HepG2 (cell line): ENCODE results near the gene HK2. TPM values are rescaled to one million over a fixed set of nuclear protein-coding genes. Genes with fewer than 3 reads are reported as not detected.

ENCODE experiments used
- BCL6 ChIP-seq: IDR thresholded peaks from 2 replicates; pipeline ENCODE4 v1.6.1; 2016; ENCODE audit warnings: missing genetic modification reagents, missing compliant biosample characterization
- ESRRA ChIP-seq: sonication (generic); formaldehyde crosslinking; IDR thresholded peaks from 2 replicates; pipeline ENCODE4 v1.5.1; 2020; ENCODE audit warnings: mild to moderate bottlenecking, low read depth, missing genetic modification reagents
- GZF1 ChIP-seq: sonication (generic); formaldehyde crosslinking; IDR thresholded peaks from 2 replicates; pipeline ENCODE4 v1.5.1; 2020; ENCODE audit warnings: mild to moderate bottlenecking, missing genetic modification reagents
- MTA1 ChIP-seq: sonication (generic); formaldehyde crosslinking; IDR thresholded peaks from 2 replicates; pipeline ENCODE4 v1.4.0; 2020; ENCODE audit warnings: missing genetic modification reagents, mild to moderate bottlenecking, borderline replicate concordance
- MYC ChIP-seq: sonication (generic); formaldehyde crosslinking; IDR thresholded peaks from 2 replicates; pipeline ENCODE4 v1.9.0; 2021; ENCODE audit warnings: missing genetic modification reagents, borderline replicate concordance
- THYN1 ChIP-seq: sonication (generic); formaldehyde crosslinking; IDR thresholded peaks from 2 replicates; pipeline ENCODE4 v1.8.1; 2023; ENCODE audit warnings: low read depth, mild to moderate bottlenecking, moderate library complexity, missing genetic modification reagents, borderline replicate concordance
- XRCC5 ChIP-seq: fragments of 200-400 bp; formaldehyde crosslinking; optimal IDR thresholded peaks from 2 replicates; pipeline ENCODE3; 2017; ENCODE audit warnings: mild to moderate bottlenecking, low read length
- ZBTB7A ChIP-seq: sonication (generic); formaldehyde crosslinking; IDR thresholded peaks from 2 replicates; pipeline ENCODE4 v1.8.0; 2022; ENCODE audit warnings: mild to moderate bottlenecking, missing genetic modification reagents
- ZNF292 ChIP-seq: sonication (generic); formaldehyde crosslinking; IDR thresholded peaks from 2 replicates; pipeline ENCODE4 v1.8.1; 2022; ENCODE audit warnings: mild to moderate bottlenecking, low read depth, missing genetic modification reagents, borderline replicate concordance
- ZNF317 ChIP-seq: sonication (generic); formaldehyde crosslinking; IDR thresholded peaks from 2 replicates; pipeline ENCODE4 v1.5.0; 2020; ENCODE audit warnings: mild to moderate bottlenecking, missing genetic modification reagents
- polyA plus RNA-seq, 8 experiments: library from polyadenylated mRNA; depleted of rRNA in 3 of 8; stranded (reverse) in 7 of 8; unstranded in 1 of 8; fragments of >200 nt; fragmentation: Illumina TruSeq in 4 of 8; extraction: Trizol in 4 of 8; gene quantifications; 2 replicates each; pipeline versions ENCODE4 v1.2.1 to v1.2.3, GENCODE V29; 2011 to 2016; ENCODE audit warnings: low read depth in 4 of 8, missing spikeins in 1 of 8, mixed read lengths in 1 of 8; ENCODE audit not compliant: insufficient read depth in 1 of 8
- total RNA-seq, 5 experiments: library from RNA; depleted of rRNA; stranded (reverse); fragments of >200 nt; fragmentation: Illumina TruSeq; extraction: Trizol; gene quantifications; 2 replicates each; pipeline ENCODE4 v1.2.3, GENCODE V29; 2016; ENCODE audit warnings: low read depth in 1 of 5
- TF ChIP-seq, protein P1 (sequence below): sonication (generic); formaldehyde crosslinking; IDR thresholded peaks from 2 replicates; pipeline ENCODE4 v1.9.0; 2022; ENCODE audit warnings: low read depth, missing genetic modification reagents
- TF ChIP-seq, protein P2 (sequence below): sonication (generic); formaldehyde crosslinking; IDR thresholded peaks from 2 replicates; pipeline ENCODE4 v1.4.0; 2020; ENCODE audit warnings: mild to moderate bottlenecking, missing genetic modification reagents, borderline replicate concordance
- TF ChIP-seq, protein P3 (sequence below): sonication (generic); formaldehyde crosslinking; IDR thresholded peaks from 2 replicates; pipeline ENCODE4 v1.5.1; 2020; ENCODE audit warnings: mild to moderate bottlenecking, missing genetic modification reagents, moderate library complexity
- TF ChIP-seq, protein P4 (sequence below): sonication (generic); formaldehyde crosslinking; IDR thresholded peaks from 2 replicates; pipeline ENCODE4 v1.4.0; 2020; ENCODE audit warnings: missing genetic modification reagents

HK2 gene
- total and polyA plus RNA-seq, 2 of the 13 experiments (the other 11 are each of a cell fraction or from before 2014, with no cell fraction given): 13.2 to 101 TPM

DNA sequence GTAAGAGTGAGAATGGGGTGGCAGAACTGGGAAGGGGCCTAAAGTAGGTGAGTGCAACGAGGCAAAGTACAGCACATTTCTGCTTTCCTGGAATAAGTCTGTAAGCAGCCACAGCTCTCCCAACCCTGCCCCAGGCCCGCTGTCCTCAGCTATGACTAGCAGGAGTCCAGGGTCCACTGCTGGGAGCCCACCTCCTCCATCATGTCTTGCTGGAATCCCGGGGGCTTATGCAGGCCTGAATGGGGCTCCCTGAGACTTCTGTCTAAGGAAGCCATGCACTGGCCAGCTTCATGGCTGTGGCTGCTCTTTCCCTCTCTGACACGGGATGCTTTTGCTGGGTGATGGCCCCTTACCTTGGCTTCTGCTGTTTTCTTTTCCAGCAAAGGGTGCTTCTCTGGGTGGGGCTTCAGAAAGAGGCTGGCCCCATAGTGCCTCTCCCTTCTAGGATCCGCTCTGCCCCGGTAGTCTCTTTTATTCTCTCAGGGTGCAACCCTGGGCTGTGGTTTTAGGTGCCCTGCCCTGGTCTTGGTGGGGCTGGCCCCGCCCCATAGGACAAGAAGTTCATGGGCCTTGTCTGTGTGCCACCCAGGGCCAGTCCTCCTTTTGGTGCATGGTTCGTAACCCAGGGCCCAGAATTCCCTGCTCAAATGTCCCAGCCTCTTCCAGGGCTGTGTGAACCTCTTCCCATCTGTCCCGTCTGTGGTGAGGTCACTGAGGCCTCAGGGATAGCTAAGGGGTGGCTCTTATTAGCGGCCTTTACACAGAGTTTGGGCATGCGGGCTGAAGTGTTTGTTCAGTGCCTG, 90.7 kb downstream of the HK2 start (continued):
- TF ChIP-seq ZBTB7A (peak; percentile 58; the same call in 1 of the 2 replicates), XRCC5 (peak; percentile 31), THYN1 (peak; percentile 68; the same call in 1 of the 2 replicates), ZNF317 (CRISPR knock-in tag) (peak; percentile 42; the same call in 1 of the 2 replicates), ZNF292 (CRISPR knock-in tag) (no peak), MYC (CRISPR knock-in tag) (peak; percentile 28; the same call in 1 of the 2 replicates), BCL6 (CRISPR knock-in tag) (peak; percentile 91), ESRRA (CRISPR knock-in tag) (peak; percentile 27; the same call in 1 of the 2 replicates), MTA1 (CRISPR knock-in tag) (peak; percentile 79; the same call in 1 of the 2 replicates), GZF1 (CRISPR knock-in tag) (no peak)
- TF ChIP-seq, protein P1, sequence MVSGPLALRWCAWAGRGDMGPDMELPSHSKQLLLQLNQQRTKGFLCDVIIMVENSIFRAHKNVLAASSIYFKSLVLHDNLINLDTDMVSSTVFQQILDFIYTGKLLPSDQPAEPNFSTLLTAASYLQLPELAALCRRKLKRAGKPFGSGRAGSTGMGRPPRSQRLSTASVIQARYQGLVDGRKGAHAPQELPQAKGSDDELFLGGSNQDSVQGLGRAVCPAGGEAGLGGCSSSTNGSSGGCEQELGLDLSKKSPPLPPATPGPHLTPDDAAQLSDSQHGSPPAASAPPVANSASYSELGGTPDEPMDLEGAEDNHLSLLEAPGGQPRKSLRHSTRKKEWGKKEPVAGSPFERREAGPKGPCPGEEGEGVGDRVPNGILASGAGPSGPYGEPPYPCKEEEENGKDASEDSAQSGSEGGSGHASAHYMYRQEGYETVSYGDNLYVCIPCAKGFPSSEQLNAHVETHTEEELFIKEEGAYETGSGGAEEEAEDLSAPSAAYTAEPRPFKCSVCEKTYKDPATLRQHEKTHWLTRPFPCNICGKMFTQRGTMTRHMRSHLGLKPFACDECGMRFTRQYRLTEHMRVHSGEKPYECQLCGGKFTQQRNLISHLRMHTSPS (CRISPR knock-in tag): peak; percentile 21; the same call in 1 of the 2 replicates
- TF ChIP-seq, protein P2, sequence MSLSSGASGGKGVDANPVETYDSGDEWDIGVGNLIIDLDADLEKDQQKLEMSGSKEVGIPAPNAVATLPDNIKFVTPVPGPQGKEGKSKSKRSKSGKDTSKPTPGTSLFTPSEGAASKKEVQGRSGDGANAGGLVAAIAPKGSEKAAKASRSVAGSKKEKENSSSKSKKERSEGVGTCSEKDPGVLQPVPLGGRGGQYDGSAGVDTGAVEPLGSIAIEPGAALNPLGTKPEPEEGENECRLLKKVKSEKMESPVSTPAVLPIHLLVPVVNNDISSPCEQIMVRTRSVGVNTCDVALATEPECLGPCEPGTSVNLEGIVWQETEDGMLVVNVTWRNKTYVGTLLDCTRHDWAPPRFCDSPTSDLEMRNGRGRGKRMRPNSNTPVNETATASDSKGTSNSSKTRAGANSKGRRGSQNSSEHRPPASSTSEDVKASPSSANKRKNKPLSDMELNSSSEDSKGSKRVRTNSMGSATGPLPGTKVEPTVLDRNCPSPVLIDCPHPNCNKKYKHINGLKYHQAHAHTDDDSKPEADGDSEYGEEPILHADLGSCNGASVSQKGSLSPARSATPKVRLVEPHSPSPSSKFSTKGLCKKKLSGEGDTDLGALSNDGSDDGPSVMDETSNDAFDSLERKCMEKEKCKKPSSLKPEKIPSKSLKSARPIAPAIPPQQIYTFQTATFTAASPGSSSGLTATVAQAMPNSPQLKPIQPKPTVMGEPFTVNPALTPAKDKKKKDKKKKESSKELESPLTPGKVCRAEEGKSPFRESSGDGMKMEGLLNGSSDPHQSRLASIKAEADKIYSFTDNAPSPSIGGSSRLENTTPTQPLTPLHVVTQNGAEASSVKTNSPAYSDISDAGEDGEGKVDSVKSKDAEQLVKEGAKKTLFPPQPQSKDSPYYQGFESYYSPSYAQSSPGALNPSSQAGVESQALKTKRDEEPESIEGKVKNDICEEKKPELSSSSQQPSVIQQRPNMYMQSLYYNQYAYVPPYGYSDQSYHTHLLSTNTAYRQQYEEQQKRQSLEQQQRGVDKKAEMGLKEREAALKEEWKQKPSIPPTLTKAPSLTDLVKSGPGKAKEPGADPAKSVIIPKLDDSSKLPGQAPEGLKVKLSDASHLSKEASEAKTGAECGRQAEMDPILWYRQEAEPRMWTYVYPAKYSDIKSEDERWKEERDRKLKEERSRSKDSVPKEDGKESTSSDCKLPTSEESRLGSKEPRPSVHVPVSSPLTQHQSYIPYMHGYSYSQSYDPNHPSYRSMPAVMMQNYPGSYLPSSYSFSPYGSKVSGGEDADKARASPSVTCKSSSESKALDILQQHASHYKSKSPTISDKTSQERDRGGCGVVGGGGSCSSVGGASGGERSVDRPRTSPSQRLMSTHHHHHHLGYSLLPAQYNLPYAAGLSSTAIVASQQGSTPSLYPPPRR (CRISPR knock-in tag): peak; percentile 60
- TF ChIP-seq, protein P3, sequence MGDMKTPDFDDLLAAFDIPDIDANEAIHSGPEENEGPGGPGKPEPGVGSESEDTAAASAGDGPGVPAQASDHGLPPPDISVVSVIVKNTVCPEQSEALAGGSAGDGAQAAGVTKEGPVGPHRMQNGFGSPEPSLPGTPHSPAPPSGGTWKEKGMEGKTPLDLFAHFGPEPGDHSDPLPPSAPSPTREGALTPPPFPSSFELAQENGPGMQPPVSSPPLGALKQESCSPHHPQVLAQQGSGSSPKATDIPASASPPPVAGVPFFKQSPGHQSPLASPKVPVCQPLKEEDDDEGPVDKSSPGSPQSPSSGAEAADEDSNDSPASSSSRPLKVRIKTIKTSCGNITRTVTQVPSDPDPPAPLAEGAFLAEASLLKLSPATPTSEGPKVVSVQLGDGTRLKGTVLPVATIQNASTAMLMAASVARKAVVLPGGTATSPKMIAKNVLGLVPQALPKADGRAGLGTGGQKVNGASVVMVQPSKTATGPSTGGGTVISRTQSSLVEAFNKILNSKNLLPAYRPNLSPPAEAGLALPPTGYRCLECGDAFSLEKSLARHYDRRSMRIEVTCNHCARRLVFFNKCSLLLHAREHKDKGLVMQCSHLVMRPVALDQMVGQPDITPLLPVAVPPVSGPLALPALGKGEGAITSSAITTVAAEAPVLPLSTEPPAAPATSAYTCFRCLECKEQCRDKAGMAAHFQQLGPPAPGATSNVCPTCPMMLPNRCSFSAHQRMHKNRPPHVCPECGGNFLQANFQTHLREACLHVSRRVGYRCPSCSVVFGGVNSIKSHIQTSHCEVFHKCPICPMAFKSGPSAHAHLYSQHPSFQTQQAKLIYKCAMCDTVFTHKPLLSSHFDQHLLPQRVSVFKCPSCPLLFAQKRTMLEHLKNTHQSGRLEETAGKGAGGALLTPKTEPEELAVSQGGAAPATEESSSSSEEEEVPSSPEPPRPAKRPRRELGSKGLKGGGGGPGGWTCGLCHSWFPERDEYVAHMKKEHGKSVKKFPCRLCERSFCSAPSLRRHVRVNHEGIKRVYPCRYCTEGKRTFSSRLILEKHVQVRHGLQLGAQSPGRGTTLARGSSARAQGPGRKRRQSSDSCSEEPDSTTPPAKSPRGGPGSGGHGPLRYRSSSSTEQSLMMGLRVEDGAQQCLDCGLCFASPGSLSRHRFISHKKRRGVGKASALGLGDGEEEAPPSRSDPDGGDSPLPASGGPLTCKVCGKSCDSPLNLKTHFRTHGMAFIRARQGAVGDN (CRISPR knock-in tag): peak; percentile 88
- TF ChIP-seq, protein P4, sequence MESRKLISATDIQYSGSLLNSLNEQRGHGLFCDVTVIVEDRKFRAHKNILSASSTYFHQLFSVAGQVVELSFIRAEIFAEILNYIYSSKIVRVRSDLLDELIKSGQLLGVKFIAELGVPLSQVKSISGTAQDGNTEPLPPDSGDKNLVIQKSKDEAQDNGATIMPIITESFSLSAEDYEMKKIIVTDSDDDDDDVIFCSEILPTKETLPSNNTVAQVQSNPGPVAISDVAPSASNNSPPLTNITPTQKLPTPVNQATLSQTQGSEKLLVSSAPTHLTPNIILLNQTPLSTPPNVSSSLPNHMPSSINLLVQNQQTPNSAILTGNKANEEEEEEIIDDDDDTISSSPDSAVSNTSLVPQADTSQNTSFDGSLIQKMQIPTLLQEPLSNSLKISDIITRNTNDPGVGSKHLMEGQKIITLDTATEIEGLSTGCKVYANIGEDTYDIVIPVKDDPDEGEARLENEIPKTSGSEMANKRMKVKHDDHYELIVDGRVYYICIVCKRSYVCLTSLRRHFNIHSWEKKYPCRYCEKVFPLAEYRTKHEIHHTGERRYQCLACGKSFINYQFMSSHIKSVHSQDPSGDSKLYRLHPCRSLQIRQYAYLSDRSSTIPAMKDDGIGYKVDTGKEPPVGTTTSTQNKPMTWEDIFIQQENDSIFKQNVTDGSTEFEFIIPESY (CRISPR knock-in tag): peak; percentile 85
